NOMO-1 treated with dmso at 0.1 percent for 144 hours (cell line): ENCODE data around the gene VWC2.
A peak's percentile ranks its signal among the peaks of the same experiment; 100 is the strongest.

Experiments used
- DNase-seq: peaks from one replicate; lab custom pipeline; 2025; ENCODE audit not compliant: unreplicated experiment; lab: John Stamatoyannopoulos, UW

The VWC2 gene

GRCh38 chr7:49931627-49932026 is 158.2 kb downstream of the VWC2 start:
- no peak for DNase-seq

- peak; percentile 20 for DNase-seq
Measured at GRCh38 chr7:49937608-49938007, 164.2 kb downstream of the VWC2 start.
